IMR-90 (cell line): Measurements from ENCODE around the gene RNF149. TPM values are rescaled to one million over a fixed set of nuclear protein-coding genes. Genes with fewer than 3 reads are reported as not detected.

Experiments
- ATAC-seq: fragments of 200-7000 bp; cut with Tn5 transposase; 2 replicates; pipeline ENCODE4 v1.9.1; 2020; ENCODE audit warnings: low read depth, mild to moderate bottlenecking, moderate library complexity
- BruUV-seq: library from RNA; stranded (reverse); fragments of 400-500 nt; replicated peaks from 2 replicates; lab custom pipeline; 2021; lab: Mats Ljungman, UMichigan
- CTCF ChIA-PET: fragments of 300-600 bp; formaldehyde crosslinking; extraction: SDS; loops from one replicate; lab custom pipeline; 2021; ENCODE audit warnings: antibody characterized with exemption; lab: Yijun Ruan, JAX
- POLR2A ChIA-PET: fragments of 300-600 bp; sonication (Branson Sonifier 250); formaldehyde crosslinking; loops from one replicate; lab custom pipeline; 2022; ENCODE audit warnings: antibody characterized with exemption; ENCODE audit not compliant: unreplicated experiment; lab: Charles Lee
- DNase-seq: peaks from one replicate; pipeline ENCODE4 v3.0.0; 2013
- H2AFZ ChIP-seq: replicated peaks from 2 replicates; pipeline ENCODE3; 2013; ENCODE audit warnings: low read length, mild to moderate bottlenecking; ENCODE audit not compliant: poor library complexity
- H2AK5ac ChIP-seq: 2 replicates; pipeline ENCODE4 v1.6.1; 2013; ENCODE audit warnings: low read depth, low read length, inconsistent platforms
- H2AK9ac ChIP-seq: replicated peaks from 2 replicates; pipeline ENCODE3; 2013; ENCODE audit warnings: mild to moderate bottlenecking, low read depth, low read length, moderate library complexity; ENCODE audit not compliant: poor library complexity
- H2BK120ac ChIP-seq: 2 replicates; pipeline ENCODE4 v1.6.1; 2013; ENCODE audit warnings: low read depth, low read length, inconsistent platforms
- H2BK15ac ChIP-seq: 3 replicates; pipeline ENCODE4 v1.6.1; 2013; ENCODE audit warnings: low read depth, low read length, inconsistent platforms
- H2BK20ac ChIP-seq: 2 replicates; pipeline ENCODE4 v1.6.1; 2013; ENCODE audit warnings: low read depth, mild to moderate bottlenecking, inconsistent platforms, low read length, moderate library complexity
- H2BK5ac ChIP-seq: 2 replicates; pipeline ENCODE4 v1.6.1; 2013; ENCODE audit warnings: mild to moderate bottlenecking, low read depth, low read length, inconsistent platforms; ENCODE audit not compliant: poor library complexity, severe bottlenecking
- H3K14ac ChIP-seq: replicated peaks from 2 replicates; pipeline ENCODE4 v1.6.1; 2013; ENCODE audit warnings: low read depth, low read length, inconsistent platforms
- H3K18ac ChIP-seq: 2 replicates; pipeline ENCODE4 v1.6.1; 2013; ENCODE audit warnings: low read depth, low read length, control low read depth
- H3K23ac ChIP-seq: 2 replicates; pipeline ENCODE4 v1.6.1; 2013; ENCODE audit warnings: low read depth, low read length, inconsistent platforms
- H3K27ac ChIP-seq: 2 replicates; pipeline ENCODE4 v1.5.1; 2013; ENCODE audit warnings: mild to moderate bottlenecking, control low read depth, low read length; ENCODE audit not compliant: insufficient read depth
- H3K27me3 ChIP-seq: 2 replicates; pipeline ENCODE4 v1.6.1; 2013; ENCODE audit warnings: low read length; ENCODE audit not compliant: control insufficient read depth, insufficient read depth
- H3K36me3 ChIP-seq: 2 replicates; pipeline ENCODE4 v1.6.1; 2013; ENCODE audit warnings: low read length, mixed read lengths; ENCODE audit not compliant: control insufficient read depth, insufficient read depth
- H3K4ac ChIP-seq: 2 replicates; pipeline ENCODE4 v1.6.1; 2013; ENCODE audit warnings: low read depth, low read length, inconsistent platforms
- H3K4me1 ChIP-seq: 2 replicates; pipeline ENCODE4 v1.6.1; 2013; ENCODE audit warnings: low read length, mixed read lengths; ENCODE audit not compliant: control insufficient read depth, insufficient read depth
- H3K4me2 ChIP-seq: 2 replicates; pipeline ENCODE4 v1.6.1; 2013; ENCODE audit warnings: low read depth, mild to moderate bottlenecking, control low read depth, low read length, moderate library complexity
- H3K4me3 ChIP-seq: 2 replicates; pipeline ENCODE4 v1.5.1; 2013; ENCODE audit warnings: low read depth, mild to moderate bottlenecking, control low read depth, low read length, moderate library complexity; ENCODE audit not compliant: insufficient read depth
- H3K56ac ChIP-seq: 2 replicates; pipeline ENCODE4 v1.6.1; 2013; ENCODE audit warnings: low read length, inconsistent platforms; ENCODE audit not compliant: insufficient read depth; ENCODE audit errors: extremely low read depth
- H3K79me1 ChIP-seq, 2 experiments: 2 replicates each; pipeline ENCODE4 v1.6.1; 2013; ENCODE audit warnings: low read length in 2 of 2, inconsistent platforms in 1 of 2, low read depth in 1 of 2
- H3K9ac ChIP-seq: 2 replicates; pipeline ENCODE4 v1.6.1; 2013; ENCODE audit warnings: low read depth, low read length, control low read depth
- H3K9me1 ChIP-seq: 2 replicates; pipeline ENCODE4 v1.6.1; 2013; ENCODE audit warnings: low read length, inconsistent platforms; ENCODE audit not compliant: insufficient read depth
- H3K9me3 ChIP-seq: 2 replicates; pipeline ENCODE4 v1.6.1; 2013; ENCODE audit warnings: low read length; ENCODE audit not compliant: control insufficient read depth, insufficient read depth
- H4K20me1 ChIP-seq: 2 replicates; pipeline ENCODE4 v1.6.1; 2013; ENCODE audit warnings: low read length, inconsistent platforms; ENCODE audit not compliant: insufficient read depth
- H4K5ac ChIP-seq: 2 replicates; pipeline ENCODE4 v1.6.1; 2013; ENCODE audit warnings: mild to moderate bottlenecking, low read depth, low read length, control low read depth
- H4K8ac ChIP-seq, 2 experiments: 2 replicates each; pipeline ENCODE4 v1.6.1; 2013; ENCODE audit warnings: low read depth in 2 of 2, low read length in 2 of 2, control low read depth in 1 of 2, inconsistent platforms in 1 of 2
- H4K91ac ChIP-seq: 2 replicates; pipeline ENCODE4 v1.6.1; 2013; ENCODE audit warnings: low read depth, low read length, inconsistent platforms; ENCODE audit not compliant: insufficient read depth
- BHLHE40 ChIP-seq: fragments of 150-350 bp; IDR thresholded peaks from 2 replicates; pipeline ENCODE4 v1.6.1; 2016; ENCODE audit warnings: mild to moderate bottlenecking, low read depth, low read length
- CEBPB ChIP-seq: IDR thresholded peaks from 2 replicates; pipeline ENCODE4 v1.6.1; 2012; ENCODE audit warnings: low read depth, low read length, improper control_type of control experiment
- CHD1 ChIP-seq: IDR thresholded peaks from 2 replicates; pipeline ENCODE4 v1.6.1; 2012; ENCODE audit warnings: low read depth, low read length, improper control_type of control experiment
- CTCF ChIP-seq: conservative IDR thresholded peaks from 2 replicates; pipeline ENCODE4 v1.5.1; 2012; ENCODE audit warnings: mild to moderate bottlenecking, low read depth, low read length, improper control_type of control experiment
- ELK1 ChIP-seq: fragments of 150-350 bp; IDR thresholded peaks from 2 replicates; pipeline ENCODE4 v1.6.1; 2016; ENCODE audit warnings: low read depth, mild to moderate bottlenecking, low read length, moderate library complexity, borderline replicate concordance
- FOS ChIP-seq: fragments of 150-350 bp; IDR thresholded peaks from 2 replicates; pipeline ENCODE4 v1.6.1; 2016; ENCODE audit warnings: low read depth, low read length
- MAFK ChIP-seq: IDR thresholded peaks from 2 replicates; pipeline ENCODE4 v1.6.1; 2012; ENCODE audit warnings: low read depth, low read length, improper control_type of control experiment
- MAZ ChIP-seq: IDR thresholded peaks from 2 replicates; pipeline ENCODE4 v1.6.1; 2012; ENCODE audit warnings: low read depth, mild to moderate bottlenecking, low read length, improper control_type of control experiment, moderate library complexity, borderline replicate concordance
- NFE2L2 ChIP-seq: fragments of 150-350 bp; IDR thresholded peaks from 2 replicates; pipeline ENCODE4 v1.6.1; 2016; ENCODE audit warnings: low read depth, mild to moderate bottlenecking, low read length
- RAD21 ChIP-seq: IDR thresholded peaks from 2 replicates; pipeline ENCODE4 v1.6.1; 2012; ENCODE audit warnings: low read length, improper control_type of control experiment
- RCOR1 ChIP-seq: IDR thresholded peaks from 2 replicates; pipeline ENCODE4 v1.6.1; 2012; ENCODE audit warnings: mild to moderate bottlenecking, low read length, improper control_type of control experiment; ENCODE audit not compliant: insufficient replicate concordance
- RFX5 ChIP-seq: IDR thresholded peaks from 2 replicates; pipeline ENCODE4 v1.8.0; 2012; ENCODE audit warnings: low read depth, mild to moderate bottlenecking, low read length, moderate library complexity
- SMC3 ChIP-seq: fragments of 150-350 bp; IDR thresholded peaks from 2 replicates; pipeline ENCODE4 v1.6.1; 2016; ENCODE audit warnings: low read depth, mild to moderate bottlenecking, antibody characterized with exemption, low read length, moderate library complexity
- USF2 ChIP-seq: fragments of 150-350 bp; IDR thresholded peaks from 2 replicates; pipeline ENCODE4 v1.6.1; 2017; ENCODE audit warnings: mild to moderate bottlenecking, antibody characterized with exemption, low read length, low read depth
- WGBS, 2 experiments: methylation state at CpG; one replicate each; pipeline versions ENCODE4 v1.1.5 to v1.1.7; 2013; ENCODE audit warnings: missing lambda C conversion rate in 2 of 2; ENCODE audit not compliant: insufficient read length in 1 of 2; ENCODE audit errors: extremely low coverage in 2 of 2; 5-methylcytosine and 5-hydroxymethylcytosine counted together
- dilution Hi-C: fragments of 300-500 bp; cut with HindIII; formaldehyde crosslinking; loops from one replicate; pipeline ENCODE4 v1.14.3; 2018; ENCODE audit warnings: low sequenced_read_pairs; ENCODE audit not compliant: unreplicated experiment
- in situ Hi-C: fragments of 300-500 bp; cut with MboI; formaldehyde crosslinking; loops from 3 replicates; pipeline ENCODE4 v1.14.3; 2019; ENCODE audit warnings: low sequenced_read_pairs, inconsistent platforms, mixed read lengths
- intact Hi-C: fragments of 100-400 bp; cut with micrococcal nuclease; formaldehyde crosslinking; loops from 2 replicates; pipeline ENCODE4 v1.10.0; 2022
- polyA plus RNA-seq, 3 experiments: library from polyadenylated mRNA; depleted of rRNA; stranded (reverse); fragments of >200 nt; gene quantifications; 2 replicates each; pipeline ENCODE4 v1.2.3, GENCODE V29; 2012; ENCODE audit warnings: low replicate concordance in 1 of 3
- total RNA-seq: library from RNA; depleted of rRNA; stranded (reverse); fragments of >200 nt; gene quantifications from 2 replicates; pipeline ENCODE4 v1.2.3, GENCODE V29; 2012

RNF149 gene
- total and polyA plus RNA-seq, 2 of the 4 experiments (the other 2 are of a cell fraction): 14.5 to 18.6 TPM

GRCh38 chr2:101325425-101325824 lies 16.9 kb upstream of the RNF149 start:
- Histone ChIP-seq H3K4me2 (no peak overlapping the region), H2AK9ac (no peak overlapping the region), H4K91ac (no peak overlapping the region), H4K5ac (no peak overlapping the region), H2BK120ac (no peak overlapping the region), H3K4me3 (no peak overlapping the region), H3K4ac (no peak overlapping the region), H3K79me1 (no peaks in the 10 kb centered on the region), H3K9ac (no peak overlapping the region), H2AFZ (no peak overlapping the region), H3K23ac (no peak overlapping the region), H2BK15ac (no peak overlapping the region), H4K8ac (no peak overlapping the region), H3K9me1 (0 out of 2 replicates have a peak, but pooled peaks cover 3% of the 10 kb centered on the region), H2BK5ac (no peak overlapping the region), H3K27ac (no peak overlapping the region), H3K18ac (no peak overlapping the region), H3K14ac (no peak overlapping the region), H3K36me3 (no peaks in the 10 kb centered on the region), H2AK5ac (no peak overlapping the region), H3K4me1 (no peaks in the 10 kb centered on the region), H4K20me1 (no peaks in the 10 kb centered on the region), H3K9me3 (no peaks in the 10 kb centered on the region; the same call in 1 of the 2 replicates), H2BK20ac (no peak overlapping the region), H3K56ac (no peak overlapping the region), H3K27me3 (no peaks in the 10 kb centered on the region)
- in situ Hi-C loops (no loop called here), dilution Hi-C loops (no loop called here), intact Hi-C loops (no loop called here)
- ChIA-PET POLR2A (no interaction called here), CTCF (no interaction called here)
- no TSS peak for BruUV-seq
- ATAC-seq (no peak), DNase-seq (no peak)
- TF ChIP-seq RCOR1: no peak
- no peak for TF ChIP-seq MAFK
- TF ChIP-seq USF2: no peak
- TF ChIP-seq ELK1: no peak
- TF ChIP-seq NFE2L2: no peak
- no peak for TF ChIP-seq FOS
- no peak for TF ChIP-seq CTCF
- no peak for TF ChIP-seq RAD21
- TF ChIP-seq MAZ: no peak
- no peak for TF ChIP-seq BHLHE40
- TF ChIP-seq RFX5: no peak
- TF ChIP-seq SMC3: no peak
- no peak for TF ChIP-seq CEBPB
- no peak for TF ChIP-seq CHD1
- no CpG with 5 or more reads among the region's 1 CpG for WGBS, 2 experiments
